CD8-positive, alpha-beta memory T cell (primary cell): ENCODE results near the gene FUT3. TPM values are rescaled to one million over a fixed set of nuclear protein-coding genes. Genes with fewer than 3 reads are reported as not detected.

Experiments used
- CTCF ChIA-PET: fragments of 350-600 bp; sonication (Branson Sonifier 250); formaldehyde crosslinking; loops from one replicate; lab custom pipeline; 2021; ENCODE audit warnings: antibody characterized with exemption; lab: Charles Lee
- POLR2A ChIA-PET: fragments of 350-600 bp; sonication (Branson Sonifier 250); formaldehyde crosslinking; loops from one replicate; lab custom pipeline; 2021; ENCODE audit warnings: antibody characterized with exemption; lab: Charles Lee
- DNase-seq, 5 donors: peaks; one replicate each; pipeline versions ENCODE4 v3.0.0 to v3.0.0-alpha.2; 2020 to 2022; ENCODE audit warnings: mixed read lengths in 1 of 5
- H3K27ac ChIP-seq: one replicate; pipeline ENCODE4 v1.7.0; 2013; ENCODE audit warnings: low read depth, mild to moderate bottlenecking, low read length, moderate library complexity
- H3K27me3 ChIP-seq: 2 replicates; pipeline ENCODE4 v1.7.0; 2013; ENCODE audit warnings: low read length, mild to moderate bottlenecking; ENCODE audit not compliant: insufficient read depth, poor library complexity, severe bottlenecking
- H3K36me3 ChIP-seq: 2 replicates; pipeline ENCODE4 v1.7.0; 2013; ENCODE audit warnings: mild to moderate bottlenecking, low read length, moderate library complexity; ENCODE audit not compliant: insufficient read depth
- H3K4me1 ChIP-seq: 2 replicates; pipeline ENCODE4 v1.7.0; 2013; ENCODE audit warnings: mild to moderate bottlenecking, low read length, moderate library complexity; ENCODE audit not compliant: insufficient read depth
- H3K4me3 ChIP-seq: 2 replicates; pipeline ENCODE4 v1.7.0; 2013; ENCODE audit warnings: mild to moderate bottlenecking, low read length
- H3K9me3 ChIP-seq: 2 replicates; pipeline ENCODE4 v1.7.0; 2013; ENCODE audit warnings: mild to moderate bottlenecking, low read length
- H3K27ac Mint-ChIP-seq, 8 donors: one replicate each; pipeline ENCODE4 v1.8.0; 2020 to 2021; ENCODE audit warnings: mixed read lengths in 8 of 8, mild to moderate bottlenecking in 6 of 8, inconsistent platforms in 3 of 8, moderate library complexity in 3 of 8
- H3K27me3 Mint-ChIP-seq, 2 donors: one replicate each; pipeline ENCODE4 v1.8.0; 2020 to 2021; ENCODE audit warnings: mixed read lengths in 2 of 2, mild to moderate bottlenecking in 1 of 2, moderate library complexity in 1 of 2
- H3K36me3 Mint-ChIP-seq, 3 donors: one replicate each; pipeline ENCODE4 v1.8.0; 2020 to 2021; ENCODE audit warnings: mixed read lengths in 3 of 3, inconsistent platforms in 1 of 3, mild to moderate bottlenecking in 1 of 3
- H3K4me1 Mint-ChIP-seq, 3 donors: one replicate each; pipeline ENCODE4 v1.8.0; 2020 to 2021; ENCODE audit warnings: mixed read lengths in 3 of 3, inconsistent platforms in 1 of 3, mild to moderate bottlenecking in 1 of 3
- H3K4me3 Mint-ChIP-seq, 7 donors: one replicate each; pipeline ENCODE4 v1.8.0; 2020 to 2021; ENCODE audit warnings: mixed read lengths in 7 of 7, mild to moderate bottlenecking in 6 of 7, moderate library complexity in 4 of 7, inconsistent platforms in 2 of 7
- H3K9me3 Mint-ChIP-seq, 5 donors: one replicate each; pipeline ENCODE4 v1.8.0; 2020 to 2022; ENCODE audit warnings: mixed read lengths in 5 of 5, mild to moderate bottlenecking in 3 of 5, moderate library complexity in 2 of 5, inconsistent platforms in 1 of 5
- polyA plus RNA-seq: library from polyadenylated mRNA; unstranded; fragments of 300-500 nt; fragmentation: Illumina TruSeq; gene quantifications from one replicate; pipeline ENCODE4 v1.2.3, GENCODE V29; 2021
- total RNA-seq, 2 experiments: library from RNA; stranded (reverse); gene quantifications; one replicate each; pipeline ENCODE4 v1.2.3, GENCODE V29; 2021

The FUT3 gene
- total and polyA plus RNA-seq, 3 experiments from 2014 or later = not detected

DNA sequence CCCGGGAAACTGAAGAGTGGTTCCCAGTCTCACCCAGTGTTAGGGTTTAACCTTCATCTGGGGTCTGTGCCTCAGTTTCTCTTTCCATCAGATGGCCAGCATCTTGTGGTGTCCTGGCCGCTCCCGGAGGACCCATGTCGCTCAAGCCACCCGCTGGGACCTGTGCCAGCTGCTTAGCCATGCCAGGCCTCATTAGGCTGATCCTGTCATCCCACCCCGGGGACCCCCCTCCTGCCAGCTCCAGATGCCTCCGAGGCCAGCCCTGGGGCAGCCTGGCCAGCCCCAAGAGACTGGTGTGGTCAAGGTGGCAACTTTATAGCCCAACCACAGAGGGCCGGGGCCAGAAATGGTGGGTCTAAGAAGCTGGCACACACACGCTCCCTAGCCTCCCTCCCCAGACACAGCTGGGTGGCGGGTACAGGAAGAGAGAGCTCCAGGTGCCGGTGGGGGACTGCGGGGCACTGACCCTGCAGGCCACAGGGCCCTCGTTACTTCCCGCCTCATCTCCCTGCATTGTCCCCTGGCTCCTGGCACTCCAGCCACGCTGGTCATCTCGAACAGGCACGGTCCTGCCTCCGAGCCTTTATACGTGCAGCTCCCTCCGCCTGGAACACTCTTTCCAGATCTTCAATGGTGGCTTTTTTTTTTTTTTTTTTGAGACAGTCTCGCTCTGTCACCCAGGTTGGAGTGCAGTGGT lies 43.0 kb downstream of the FUT3 start:
- peak in 1 of 5 donors; percentile 50 for DNase-seq
- no peaks in the 10 kb centered on the region for H3K36me3 ChIP-seq
- Mint-ChIP-seq H3K27me3 (peaks cover 5 to 8% of the 10 kb centered on the region in 2 donors), H3K4me3 (no peak overlapping the region), H3K36me3 (no peaks in the 10 kb centered on the region), H3K27ac (no peak overlapping the region), H3K9me3 (no peaks in the 10 kb centered on the region), H3K4me1 (peaks cover 6 to 17% (median 13%) of the 10 kb centered on the region in 3 donors)
- no peak overlapping the region for H3K27ac ChIP-seq
- H3K9me3 ChIP-seq = no peaks in the 10 kb centered on the region
- no peak overlapping the region for H3K4me3 ChIP-seq
- H3K4me1 ChIP-seq = peaks cover 14% of the 10 kb centered on the region
- peaks cover 4% of the 10 kb centered on the region for H3K27me3 ChIP-seq
- POLR2A ChIA-PET = interaction anchor here (0.6 kb wide), 1 partner anchor 11 kb away, joined by 3 read pairs; no protein-coding TSS in a partner anchor
- CTCF ChIA-PET = interaction anchor here (1.7 kb wide), 2 partner anchors 15 to 214 kb away, joined by 3 to 4 read pairs; no protein-coding TSS in a partner anchor

DNA sequence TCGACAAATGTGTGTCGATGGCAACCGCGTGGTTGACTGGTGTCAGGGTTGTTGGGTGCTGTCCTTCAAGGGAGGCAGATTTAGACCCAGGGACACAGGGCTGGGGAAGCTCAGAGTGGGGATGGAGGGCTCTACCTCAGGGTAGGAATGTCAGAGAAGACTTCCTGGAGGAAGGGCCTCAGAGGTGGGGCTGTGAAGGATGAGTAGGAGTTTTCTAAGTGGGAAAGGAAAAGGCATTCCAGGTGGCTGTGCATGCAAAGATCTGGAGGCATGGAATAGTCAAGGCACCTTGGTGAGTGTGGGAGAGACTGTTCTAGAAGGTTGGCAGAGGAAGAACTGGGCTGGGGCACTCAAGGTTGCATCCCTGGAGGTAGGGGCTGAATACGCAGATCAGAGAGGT lies 44.3 kb downstream of the FUT3 start:
- Histone ChIP-seq H3K36me3 (no peaks in the 10 kb centered on the region), H3K4me1 (peaks cover 18% of the 10 kb centered on the region), H3K27ac (no peak overlapping the region), H3K9me3 (no peaks in the 10 kb centered on the region), H3K4me3 (no peak overlapping the region), H3K27me3 (peaks cover 6% of the 10 kb centered on the region)
- POLR2A ChIA-PET = no interaction called here
- Mint-ChIP-seq H3K27ac (peak overlapping the region in 3 of 8 donors; percentile 1 to 23 (median 11)), H3K4me1 (peaks cover 8 to 25% (median 20%) of the 10 kb centered on the region in 3 donors), H3K27me3 (peaks cover 8% of the 10 kb centered on the region in 2 donors), H3K4me3 (peak overlapping the region in 2 of 7 donors; percentile 20 to 42), H3K9me3 (no peaks in the 10 kb centered on the region), H3K36me3 (no peaks in the 10 kb centered on the region)
- DNase-seq = no peak
- CTCF ChIA-PET = interaction anchor here (0.8 kb wide), 1 partner anchor 16 kb away, joined by 3 read pairs; the partner anchor contains the start of gene DUS3L

DNA sequence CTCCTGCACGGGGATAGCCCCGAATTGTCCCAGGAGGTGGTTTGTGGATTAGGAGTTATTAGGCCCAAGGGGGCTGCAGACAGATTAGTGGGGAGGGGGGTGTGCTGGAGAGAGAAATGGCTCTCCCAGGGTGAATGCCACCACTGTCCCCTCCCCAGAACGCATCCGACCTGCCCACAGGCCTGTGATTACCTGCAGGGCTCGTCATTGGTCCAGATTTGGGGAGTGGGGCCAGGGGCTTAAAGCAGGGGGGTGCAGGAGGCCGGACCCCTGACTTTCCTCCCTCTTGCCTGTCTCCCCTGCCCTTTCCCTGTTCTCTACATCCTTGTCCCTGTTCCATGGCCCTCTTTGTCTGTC lies 45.1 kb downstream of the FUT3 start:
- POLR2A ChIA-PET = no interaction called here

DNA sequence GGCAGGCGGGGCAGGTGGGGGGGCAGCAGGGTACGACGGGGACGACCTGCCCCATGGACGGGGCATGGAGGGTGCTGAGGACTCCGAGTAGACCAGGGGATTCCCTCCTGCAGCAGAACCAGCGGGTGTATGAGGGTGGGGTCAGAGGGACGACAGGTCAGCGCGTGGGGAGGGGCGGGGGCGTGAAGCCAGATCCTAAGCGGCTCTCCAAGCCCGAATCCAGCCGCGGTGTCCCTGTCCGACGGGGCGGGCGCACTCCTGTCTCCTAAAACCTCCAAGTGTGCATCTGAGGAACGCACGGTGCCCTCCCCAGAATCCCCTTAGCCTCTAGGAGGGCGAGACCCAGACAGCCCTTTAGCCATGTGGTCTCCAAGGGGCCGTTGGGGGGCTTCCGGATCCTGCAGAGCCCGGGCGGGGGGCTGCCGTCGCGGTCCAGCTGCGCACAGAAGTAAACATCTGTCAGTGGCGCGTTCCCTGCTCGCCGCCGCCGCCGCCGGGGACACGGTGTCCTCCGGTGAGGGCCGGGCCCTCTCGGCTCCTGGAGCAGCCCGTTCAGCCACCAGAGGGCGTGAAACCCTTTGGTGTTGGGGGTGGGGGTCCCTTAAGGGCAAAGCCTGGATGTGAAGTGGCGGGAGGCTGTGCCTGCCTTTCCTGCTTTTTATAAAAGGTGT lies 45.7 kb downstream of the FUT3 start:
- peak overlapping the region in 6 of 7 donors; percentile 11 to 81 (median 68) for H3K4me3 Mint-ChIP-seq

More for the DNA sequence above, 45.1 kb downstream of the FUT3 start:
- Mint-ChIP-seq H3K36me3 (no peaks in the 10 kb centered on the region), H3K4me1 (peaks cover 9 to 27% (median 20%) of the 10 kb centered on the region in 3 donors), H3K9me3 (no peaks in the 10 kb centered on the region), H3K27ac (peak overlapping the region in 2 of 8 donors; percentile 36 to 45), H3K4me3 (peak overlapping the region in 1 of 7 donors; percentile 32), H3K27me3 (peaks cover 8 to 13% of the 10 kb centered on the region in 2 donors)
- DNase-seq = no peak
- H3K9me3 ChIP-seq = no peaks in the 10 kb centered on the region
- H3K36me3 ChIP-seq = no peaks in the 10 kb centered on the region
- H3K27me3 ChIP-seq = peaks cover 6% of the 10 kb centered on the region
- CTCF ChIA-PET = interaction anchor here (1.1 kb wide), 1 partner anchor 13 kb away, joined by 3 read pairs; no protein-coding TSS in a partner anchor
- peaks cover 20% of the 10 kb centered on the region for H3K4me1 ChIP-seq
- no peak overlapping the region for H3K27ac ChIP-seq
- no peak overlapping the region for H3K4me3 ChIP-seq

DNA sequence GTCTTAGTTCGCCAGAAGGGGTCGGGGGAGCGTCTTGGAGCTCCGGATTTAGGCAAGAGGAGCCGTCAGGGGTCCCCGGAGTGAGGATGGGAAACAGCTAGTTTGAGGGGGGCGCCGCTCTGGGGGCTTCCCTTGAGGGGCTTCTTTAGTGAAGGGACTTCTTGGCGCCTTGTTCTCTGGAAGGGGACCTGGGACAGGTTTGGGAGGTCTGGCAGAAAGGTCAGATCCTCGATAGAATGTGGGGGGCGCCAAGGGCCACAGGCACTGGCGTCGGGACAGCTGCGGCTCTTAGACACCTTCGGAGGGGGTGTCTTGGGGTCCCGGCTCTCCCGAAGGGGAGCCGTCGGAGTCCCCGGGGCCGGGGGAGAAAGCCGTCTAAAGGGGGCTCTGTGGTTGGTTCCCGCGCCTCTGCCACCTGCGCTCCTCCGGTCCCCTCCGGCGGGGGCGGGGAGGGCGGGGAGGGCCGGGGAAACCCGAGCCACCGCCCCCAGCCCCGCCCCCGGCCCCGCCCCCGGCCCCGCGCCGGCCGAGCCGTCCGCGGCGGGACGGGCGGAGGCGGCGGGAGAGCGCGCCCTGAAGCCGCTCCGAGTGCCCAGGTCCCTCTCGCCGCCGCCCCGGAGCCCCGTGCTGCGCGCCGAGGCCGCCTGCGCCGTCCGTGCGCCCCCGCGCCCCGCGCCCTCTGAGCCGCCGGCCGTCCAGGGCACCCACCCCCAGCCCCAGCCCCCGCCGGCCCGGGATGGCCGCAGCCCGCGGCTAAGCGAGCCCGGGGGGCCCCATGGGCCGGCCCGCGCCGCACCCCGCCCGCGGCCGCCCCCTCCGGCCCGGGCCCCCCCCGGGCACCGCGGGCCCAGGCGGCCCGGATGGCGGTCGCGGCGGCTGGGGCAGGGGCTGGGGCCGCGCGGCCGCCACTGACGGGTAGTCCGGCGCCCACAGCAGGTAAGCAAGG lies 46.5 kb downstream of the FUT3 start, which contains the start of gene NRTN:
Gene NRTN, plus strand, starts transcription at position 552 of the 946 bp plus-strand sequence. CDS start 19,099 bp downstream, outside the sequence.
- Mint-ChIP-seq H3K4me3 (peak within 1 kb of the TSS; percentile 27 to 87 (median 67)), H3K4me1 (peaks cover 9 to 27% (median 20%) of the 10 kb centered on the region in 3 donors), H3K36me3 (no peaks in the 10 kb centered on the region), H3K9me3 (no peaks in the 10 kb centered on the region), H3K27ac (peak within 1 kb of the TSS in 7 of 8 donors; percentile 29 to 88 (median 68)), H3K27me3 (peaks cover 11 to 18% of the 10 kb centered on the region in 2 donors)
- Histone ChIP-seq H3K9me3 (no peaks in the 10 kb centered on the region), H3K36me3 (no peaks in the 10 kb centered on the region), H3K27me3 (peaks cover 18% of the 10 kb centered on the region), H3K27ac (peak within 1 kb of the TSS; percentile 22), H3K4me1 (peaks cover 20% of the 10 kb centered on the region), H3K4me3 (peak within 1 kb of the TSS; percentile 75)
- CTCF ChIA-PET = interaction anchor here (0.7 to 2.5 kb wide), 25 partner anchors 8 to 223 kb away, joined by 3 to 44 read pairs (median 4); partner anchors contain the start of genes DUS3L, LONP1, NDUFA11 and VMAC
- DNase-seq = peak in 4 of 5 donors; percentile 23 to 46 (median 38)
- POLR2A ChIA-PET = interaction anchor here (0.6 to 1.5 kb wide), 4 partner anchors 20 to 222 kb away, joined by 3 to 13 read pairs (median 3); partner anchors contain the start of genes NDUFA11 and VMAC

More for the DNA sequence above, 45.7 kb downstream of the FUT3 start:
- Mint-ChIP-seq H3K27ac (peak overlapping the region in 1 of 8 donors; percentile 55), H3K4me1 (peaks cover 9 to 27% (median 20%) of the 10 kb centered on the region in 3 donors), H3K27me3 (peaks cover 9 to 16% of the 10 kb centered on the region in 2 donors), H3K36me3 (no peaks in the 10 kb centered on the region), H3K9me3 (no peaks in the 10 kb centered on the region)
- no peak overlapping the region for H3K4me3 ChIP-seq
- H3K27ac ChIP-seq = no peak overlapping the region
- peak; percentile 26 to 73 (median 44) for DNase-seq
- ChIA-PET POLR2A (no interaction called here), CTCF (interaction anchor here (1.1 kb wide), 1 partner anchor 13 kb away, joined by 3 read pairs; no protein-coding TSS in a partner anchor)
- H3K36me3 ChIP-seq = no peaks in the 10 kb centered on the region
- no peaks in the 10 kb centered on the region for H3K9me3 ChIP-seq
- peaks cover 10% of the 10 kb centered on the region for H3K27me3 ChIP-seq
- H3K4me1 ChIP-seq = peaks cover 20% of the 10 kb centered on the region

DNA sequence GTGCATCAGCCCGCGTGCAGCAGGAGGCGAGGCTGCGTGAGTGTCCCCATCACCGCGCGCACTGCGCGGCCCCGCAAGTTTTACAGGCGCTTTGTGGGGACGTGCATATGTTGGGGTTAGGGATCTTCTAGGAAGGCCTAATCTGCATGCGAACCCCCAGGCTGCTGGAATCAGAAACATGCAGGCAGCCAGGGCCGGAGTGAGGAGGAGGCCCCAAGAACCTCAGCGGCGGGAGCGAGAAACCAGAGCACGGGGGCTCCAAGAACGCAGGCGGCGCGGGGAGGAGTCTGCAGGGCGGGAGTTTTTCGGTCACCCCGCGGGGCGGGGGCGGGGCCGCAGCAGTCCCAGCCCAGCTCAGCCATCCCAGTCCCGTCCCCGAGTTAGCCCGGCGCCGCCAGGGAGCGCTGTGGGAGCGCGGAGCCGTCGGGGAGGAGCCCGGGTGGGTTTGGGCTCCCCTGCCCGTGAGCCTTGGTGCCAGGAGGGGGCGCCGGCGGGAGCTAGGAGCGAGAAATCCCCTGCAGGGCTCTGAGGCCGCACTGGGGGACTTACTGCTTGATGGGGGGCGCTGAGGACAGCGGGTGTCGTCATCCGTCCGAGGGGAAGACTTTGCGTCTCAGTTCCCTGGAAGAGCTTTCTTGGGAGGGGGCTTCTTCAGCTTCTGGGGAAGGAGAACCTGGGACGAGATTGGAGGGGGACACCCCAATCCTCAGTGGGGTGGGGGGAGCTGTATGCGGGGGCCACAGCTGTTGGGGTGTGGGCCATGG lies 47.3 kb downstream of the FUT3 start:
- POLR2A ChIA-PET = interaction anchor here (0.6 to 1.5 kb wide), 4 partner anchors 21 to 222 kb away, joined by 3 to 13 read pairs (median 3); partner anchors contain the start of genes NDUFA11 and VMAC
- Mint-ChIP-seq H3K27me3 (peaks cover 11 to 26% of the 10 kb centered on the region in 2 donors), H3K36me3 (no peaks in the 10 kb centered on the region), H3K9me3 (no peaks in the 10 kb centered on the region), H3K4me3 (peak overlapping the region; percentile 27 to 87 (median 67)), H3K27ac (peak overlapping the region in 7 of 8 donors; percentile 29 to 88 (median 79)), H3K4me1 (peaks cover 9 to 27% (median 20%) of the 10 kb centered on the region in 3 donors)
- CTCF ChIA-PET = interaction anchor here (0.7 to 2.5 kb wide), 26 partner anchors 8 to 223 kb away, joined by 3 to 44 read pairs (median 4); partner anchors contain the start of genes DUS3L, LONP1, NDUFA11 and VMAC
- Histone ChIP-seq H3K27me3 (peaks cover 22% of the 10 kb centered on the region), H3K4me3 (peak overlapping the region; percentile 75), H3K9me3 (no peaks in the 10 kb centered on the region), H3K36me3 (no peaks in the 10 kb centered on the region), H3K4me1 (peaks cover 20% of the 10 kb centered on the region), H3K27ac (peak overlapping the region; percentile 22)
- peak; percentile 87 to 94 (median 89) for DNase-seq
